Left lung (tissue), 14 donors: Measurements from ENCODE around the gene NGRN. TPM values are rescaled to one million over a fixed set of nuclear protein-coding genes. Genes with fewer than 3 reads are reported as not detected.

Source experiments
- ATAC-seq: fragments of 200-7000 bp; cut with Tn5 transposase; one replicate; pipeline ENCODE4 v1.9.1; 2020; ENCODE audit warnings: moderate library complexity
- DNase-seq, 4 donors: peaks; one replicate each; pipeline ENCODE4 v3.0.0-alpha.2; 2013 to 2020
- H3K27ac ChIP-seq, 2 donors: fragments of 200-600 bp; sonication (generic) in 1 of 2; one replicate each; pipeline versions ENCODE4 v1.5.0 to v1.8.0; 2020 to 2021
- H3K27me3 ChIP-seq, 2 donors: fragments of 200-600 bp; sonication (generic) in 1 of 2; one replicate each; pipeline versions ENCODE4 v1.5.0 to v1.8.0; 2020 to 2021
- H3K36me3 ChIP-seq, 2 donors: fragments of 200-600 bp; sonication (generic) in 1 of 2; one replicate each; pipeline versions ENCODE4 v1.5.0 to v1.8.0; 2020 to 2021
- H3K4me1 ChIP-seq, 2 donors: fragments of 200-600 bp; one replicate each; pipeline ENCODE4 v1.8.0; 2021
- H3K4me3 ChIP-seq, 2 donors: fragments of 200-600 bp; sonication (generic) in 1 of 2; one replicate each; pipeline versions ENCODE4 v1.5.0 to v1.8.0; 2020 to 2021; ENCODE audit warnings: mild to moderate bottlenecking in 1 of 2
- H3K9me3 ChIP-seq, 2 donors: fragments of 200-600 bp; sonication (generic) in 1 of 2; one replicate each; pipeline versions ENCODE4 v1.5.0 to v1.8.0; 2020 to 2021
- intact Hi-C, 2 donors: fragments of 100-400 bp; cut with DNase I; formaldehyde crosslinking; loops; one replicate each; pipeline versions ENCODE4 v1.11.2 to v1.14.2; 2022
- long read RNA-seq, 12 donors: library from polyadenylated mRNA in 2 of 12; unstranded in 2 of 12; transcript quantifications; one replicate each; pipeline ENCODE4 v2.0.0 and lab custom pipeline, GENCODE V29; 2019 to 2026
- polyA plus RNA-seq, 6 donors: library from polyadenylated mRNA; unstranded; fragments of 120-200 nt; gene quantifications; one replicate each; pipeline ENCODE4 v1.2.1, GENCODE V29; 2013; ENCODE audit not compliant: insufficient read length in 6 of 6
- total RNA-seq, 2 donors: library from RNA; stranded (reverse); fragmentation: NEBNext Ultra II Directional; extraction: Animal tissue kit (Norgen Biotek cat#: 25700); gene quantifications; one replicate each; pipeline ENCODE4 v1.2.1, GENCODE V29; 2021
- TF ChIP-seq, protein P1 (sequence below), 2 donors: fragments of 200-600 bp; sonication (generic) in 1 of 2; IDR thresholded peaks; one replicate each; pipeline versions ENCODE4 v1.5.0 to v1.8.0; 2021; ENCODE audit warnings: antibody characterized with exemption in 2 of 2
- donor health status: DM: no; HTN: yes; CAD: no.
- donor health status: DM: no; HTN: no; CAD: no.

Gene NGRN, protein sequence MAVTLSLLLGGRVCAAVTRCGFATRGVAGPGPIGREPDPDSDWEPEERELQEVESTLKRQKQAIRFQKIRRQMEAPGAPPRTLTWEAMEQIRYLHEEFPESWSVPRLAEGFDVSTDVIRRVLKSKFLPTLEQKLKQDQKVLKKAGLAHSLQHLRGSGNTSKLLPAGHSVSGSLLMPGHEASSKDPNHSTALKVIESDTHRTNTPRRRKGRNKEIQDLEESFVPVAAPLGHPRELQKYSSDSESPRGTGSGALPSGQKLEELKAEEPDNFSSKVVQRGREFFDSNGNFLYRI
- 10 to 100 TPM; 73.1 to 81.9 TPM for total RNA-seq
- polyA plus RNA-seq: 100 to 1,000 TPM; 104 to 121 (median 114) TPM
- long read RNA-seq, donor 1, full-length matches to known transcripts: 185 of 185 reads
- long read RNA-seq, donor 1, partial matches to known transcripts: 0 of 185 reads
- long read RNA-seq, donor 1, other reads (novel, unspliced or antisense): 0 of 185 reads
- long read RNA-seq, donor 2, full-length matches to known transcripts: 106 of 106 reads
- long read RNA-seq, donor 2, partial matches to known transcripts: 0 of 106 reads
- long read RNA-seq, donor 2, other reads (novel, unspliced or antisense): 0 of 106 reads
- long read RNA-seq, donor 3, full-length matches to known transcripts: 96 of 199 reads
- long read RNA-seq, donor 3, partial matches to known transcripts: 103 of 199 reads
- long read RNA-seq, donor 3, other reads (novel, unspliced or antisense): 0 of 199 reads
- long read RNA-seq, donor 4, full-length matches to known transcripts: 155 of 155 reads
- long read RNA-seq, donor 4, partial matches to known transcripts: 0 of 155 reads
- long read RNA-seq, donor 4, other reads (novel, unspliced or antisense): 0 of 155 reads
- long read RNA-seq, donor 5, full-length matches to known transcripts: 121 of 121 reads
- long read RNA-seq, donor 5, partial matches to known transcripts: 0 of 121 reads
- long read RNA-seq, donor 5, other reads (novel, unspliced or antisense): 0 of 121 reads
- long read RNA-seq, donor 6, full-length matches to known transcripts: 133 of 133 reads
- long read RNA-seq, donor 6, partial matches to known transcripts: 0 of 133 reads
- long read RNA-seq, donor 6, other reads (novel, unspliced or antisense): 0 of 133 reads
- long read RNA-seq, donor 7, transcript NGRN-201 (2 exons, 2,784 nt): major isoform, 56 of 56 reads
- long read RNA-seq, donor 7, partial matches to known transcripts: 0 of 56 reads
- long read RNA-seq, donor 7, other reads (novel, unspliced or antisense): 0 of 56 reads
- long read RNA-seq, donor 8, full-length matches to known transcripts: 80 of 80 reads
- long read RNA-seq, donor 8, partial matches to known transcripts: 0 of 80 reads
- long read RNA-seq, donor 8, other reads (novel, unspliced or antisense): 0 of 80 reads
- long read RNA-seq, donor 9, full-length matches to known transcripts: 1 of 1 reads
- long read RNA-seq, donor 9, partial matches to known transcripts: 0 of 1 reads
- long read RNA-seq, donor 9, other reads (novel, unspliced or antisense): 0 of 1 reads
- long read RNA-seq, donor 10, full-length matches to known transcripts: 253 of 255 reads
- long read RNA-seq, donor 10, partial matches to known transcripts: 0 of 255 reads
- long read RNA-seq, donor 10, other reads (novel, unspliced or antisense): 2 of 255 reads
- long read RNA-seq, donor 11: 0 reads
- long read RNA-seq, donor 12, full-length matches to known transcripts: 102 of 102 reads
- long read RNA-seq, donor 12, partial matches to known transcripts: 0 of 102 reads
- long read RNA-seq, donor 12, other reads (novel, unspliced or antisense): 0 of 102 reads

- peaks cover 0 to 23% of the 10 kb centered on the region in 2 donors for H3K36me3 ChIP-seq
- H3K4me1 ChIP-seq: peaks cover 29 to 51% of the 10 kb centered on the region in 2 donors
- H3K27me3 ChIP-seq: no peaks in the 10 kb centered on the region
- TF ChIP-seq, protein P1, sequence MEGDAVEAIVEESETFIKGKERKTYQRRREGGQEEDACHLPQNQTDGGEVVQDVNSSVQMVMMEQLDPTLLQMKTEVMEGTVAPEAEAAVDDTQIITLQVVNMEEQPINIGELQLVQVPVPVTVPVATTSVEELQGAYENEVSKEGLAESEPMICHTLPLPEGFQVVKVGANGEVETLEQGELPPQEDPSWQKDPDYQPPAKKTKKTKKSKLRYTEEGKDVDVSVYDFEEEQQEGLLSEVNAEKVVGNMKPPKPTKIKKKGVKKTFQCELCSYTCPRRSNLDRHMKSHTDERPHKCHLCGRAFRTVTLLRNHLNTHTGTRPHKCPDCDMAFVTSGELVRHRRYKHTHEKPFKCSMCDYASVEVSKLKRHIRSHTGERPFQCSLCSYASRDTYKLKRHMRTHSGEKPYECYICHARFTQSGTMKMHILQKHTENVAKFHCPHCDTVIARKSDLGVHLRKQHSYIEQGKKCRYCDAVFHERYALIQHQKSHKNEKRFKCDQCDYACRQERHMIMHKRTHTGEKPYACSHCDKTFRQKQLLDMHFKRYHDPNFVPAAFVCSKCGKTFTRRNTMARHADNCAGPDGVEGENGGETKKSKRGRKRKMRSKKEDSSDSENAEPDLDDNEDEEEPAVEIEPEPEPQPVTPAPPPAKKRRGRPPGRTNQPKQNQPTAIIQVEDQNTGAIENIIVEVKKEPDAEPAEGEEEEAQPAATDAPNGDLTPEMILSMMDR (IDR thresholded peaks at IDR 0.05): no peak
- intact Hi-C loops: no loop called here
- ATAC-seq (peak; percentile 95), DNase-seq (peak; percentile 93 to 98 (median 95))
- no peaks in the 10 kb centered on the region for H3K9me3 ChIP-seq
- peak within 1 kb of the TSS; percentile 70 to 91 for H3K4me3 ChIP-seq
- peak within 1 kb of the TSS; percentile 97 to 98 for H3K27ac ChIP-seq
Observed at GRCh38 chr15:90265271-90266060, at the start of gene NGRN. TSS of gene NGRN (plus strand) at chr15:90265672. CDS start at chr15:90265713, 41 bp downstream.

DNA sequence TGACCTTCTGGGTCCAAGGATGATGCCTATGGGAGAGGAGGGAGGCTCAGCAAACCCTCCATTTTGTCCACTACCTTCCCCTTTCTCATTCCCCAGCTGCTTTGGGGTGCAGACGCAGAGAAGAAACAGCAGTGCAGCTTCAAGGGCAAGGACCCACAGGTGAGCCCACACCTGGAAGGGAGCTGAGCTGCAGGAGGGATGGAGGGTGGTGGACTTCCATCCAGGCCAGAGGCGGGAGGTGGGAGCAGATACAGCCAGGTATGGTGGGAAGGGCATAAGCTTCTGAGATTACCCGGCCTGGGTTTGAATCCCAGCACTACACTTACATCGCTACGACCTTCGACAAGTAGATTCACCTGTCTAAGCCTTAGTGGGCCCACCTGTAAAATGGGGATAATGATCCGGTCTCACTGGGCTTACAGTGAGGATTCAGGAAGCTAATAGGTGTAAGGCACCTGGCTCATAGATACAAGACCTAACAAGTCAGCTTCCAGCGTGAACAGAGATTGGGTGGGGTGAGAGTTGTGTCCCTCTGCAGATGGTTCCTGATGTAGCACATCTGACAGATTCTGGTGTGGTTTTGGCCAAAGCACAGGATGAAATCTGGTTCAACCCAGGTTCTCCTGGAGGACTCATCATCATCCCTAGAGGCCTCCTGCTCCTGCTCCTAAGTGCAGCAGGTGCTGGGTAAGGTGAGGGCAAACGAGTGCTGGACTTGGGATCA lies 47.6 kb upstream of the NGRN start:
- no peak for ATAC-seq
- Histone ChIP-seq H3K4me1 (peaks cover 17 to 27% of the 10 kb centered on the region in 2 donors), H3K4me3 (no peak overlapping the region), H3K36me3 (peaks cover 0 to 58% of the 10 kb centered on the region in 2 donors), H3K27me3 (no peaks in the 10 kb centered on the region), H3K9me3 (no peaks in the 10 kb centered on the region), H3K27ac (no peak overlapping the region)
- intact Hi-C loops: no loop called here
- TF ChIP-seq, protein P1 (IDR thresholded peaks at IDR 0.05): no peak
- DNase-seq: no peak

DNA sequence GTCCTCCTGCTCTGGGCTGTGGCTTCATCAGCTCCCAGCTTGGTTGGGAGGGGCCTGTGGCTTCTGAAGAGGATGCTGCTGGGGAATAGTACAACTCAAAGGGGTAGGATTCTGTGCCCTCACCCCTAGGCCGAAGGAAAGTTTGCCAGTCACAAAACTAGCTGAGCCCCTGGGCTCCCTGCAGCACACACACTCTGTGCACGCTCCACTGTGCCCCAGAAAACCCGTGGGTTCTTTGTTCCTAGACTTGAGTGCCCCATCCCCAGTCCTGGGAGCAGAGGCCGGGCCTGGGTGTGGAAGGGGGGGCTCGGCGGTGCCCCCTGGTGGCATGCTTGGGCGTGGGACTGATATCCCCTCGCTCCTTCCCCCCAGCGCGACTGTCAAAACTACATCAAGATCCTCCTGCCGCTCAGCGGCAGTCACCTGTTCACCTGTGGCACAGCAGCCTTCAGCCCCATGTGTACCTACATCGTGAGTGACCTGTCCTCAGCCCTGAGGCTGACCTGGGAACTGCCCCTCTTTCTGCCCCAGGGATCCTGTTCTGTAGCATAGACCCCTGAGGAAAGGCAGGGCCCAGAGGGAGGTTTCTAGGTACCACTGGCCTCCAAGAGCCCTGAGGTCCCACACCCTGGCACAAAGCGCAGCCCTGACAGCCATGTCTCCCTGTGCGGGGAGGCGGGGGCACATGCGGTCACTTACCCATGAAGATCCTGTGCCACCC lies 45.9 kb upstream of the NGRN start:
- ATAC-seq: peak; percentile 51
- intact Hi-C loops: no loop called here
- Histone ChIP-seq H3K36me3 (peaks cover 0 to 75% of the 10 kb centered on the region in 2 donors), H3K4me3 (no peak overlapping the region), H3K4me1 (peaks cover 7 to 9% of the 10 kb centered on the region in 2 donors), H3K9me3 (no peaks in the 10 kb centered on the region), H3K27ac (no peak overlapping the region), H3K27me3 (no peaks in the 10 kb centered on the region)
- DNase-seq: peak in 1 of 4 donors; percentile 28
- TF ChIP-seq, protein P1 (IDR thresholded peaks at IDR 0.05): peak; percentile 56 to 63
